Tibial nerve (tissue), 4 donors: ENCODE data around the gene ATP2B3. TPM values are rescaled to one million over a fixed set of nuclear protein-coding genes. Genes with fewer than 3 reads are reported as not detected.

Experiments
- DNase-seq, 2 donors: peaks; one replicate each; pipeline ENCODE4 v3.0.0-alpha.2; 2019; ENCODE audit warnings: low spot score in 2 of 2
- H3K27ac ChIP-seq, 4 donors: fragments of 200-600 bp; sonication (generic) in 3 of 4; one replicate each; pipeline ENCODE4 v1.5.1; 2017 to 2019; ENCODE audit warnings: mild to moderate bottlenecking in 1 of 4
- H3K27me3 ChIP-seq, 2 donors: fragments of 200-600 bp; sonication (generic) in 1 of 2; one replicate each; pipeline versions ENCODE4 v1.5.1 to v1.6.0; 2017 to 2019
- H3K36me3 ChIP-seq, 3 donors: fragments of 200-600 bp; sonication (generic); one replicate each; pipeline ENCODE4 v1.5.1; 2018 to 2019
- H3K4me1 ChIP-seq, 4 donors: fragments of 200-600 bp; sonication (generic) in 3 of 4; one replicate each; pipeline ENCODE4 v1.5.1; 2017 to 2019
- H3K4me3 ChIP-seq, 4 donors: fragments of 200-600 bp; sonication (generic) in 3 of 4; one replicate each; pipeline ENCODE4 v1.5.1; 2017 to 2019; ENCODE audit warnings: mild to moderate bottlenecking in 1 of 4, moderate library complexity in 1 of 4
- H3K9me3 ChIP-seq, 4 donors: fragments of 200-600 bp; sonication (generic) in 3 of 4; one replicate each; pipeline ENCODE4 v1.5.1; 2017 to 2019
- CTCF ChIP-seq, 5 experiments: fragments of 200-600 bp in 3 of 5; fragments of 450-650 bp in 2 of 5; sonication (generic) in 3 of 5; IDR thresholded peaks; one replicate each; pipeline ENCODE4 v1.5.1; 2016 to 2019; ENCODE audit warnings: antibody characterized with exemption in 5 of 5, mild to moderate bottlenecking in 3 of 5, moderate library complexity in 2 of 5
- EP300 ChIP-seq, 2 donors: sonication (generic); formaldehyde crosslinking; IDR thresholded peaks; one replicate each; pipeline ENCODE4 v1.6.1; 2017; ENCODE audit warnings: antibody characterized with exemption in 2 of 2, mild to moderate bottlenecking in 1 of 2
- POLR2A ChIP-seq, 2 donors: fragments of 450-650 bp; IDR thresholded peaks; one replicate each; pipeline ENCODE4 v1.6.1; 2017; ENCODE audit warnings: antibody characterized with exemption in 2 of 2, mild to moderate bottlenecking in 2 of 2, moderate library complexity in 2 of 2
- WGBS, 2 donors: methylation state at CpG; one replicate each; pipeline ENCODE4 v1.1.5; 2018; 5-methylcytosine and 5-hydroxymethylcytosine counted together
- total RNA-seq, 4 donors: library from RNA; depleted of rRNA; stranded (reverse); fragments of >200 nt; gene quantifications; one replicate each; pipeline ENCODE4 v1.1.0, GENCODE V29; 2016

Gene ATP2B3
- total RNA-seq, 4 donors from 2014 or later: not detected

- WGBS, 2 donors: 15 to 59% methylated on average over 4 to 17 of the region's 17 CpGs
- Histone ChIP-seq H3K4me1 (peaks cover 0 to 52% (median 0%) of the 10 kb centered on the region in 4 donors), H3K4me3 (peak overlapping the region; percentile 12 to 47 (median 31)), H3K27me3 (no peaks in the 10 kb centered on the region), H3K36me3 (no peaks in the 10 kb centered on the region), H3K27ac (peak overlapping the region; percentile 22 to 81 (median 64)), H3K9me3 (no peaks in the 10 kb centered on the region)
- TF ChIP-seq CTCF (IDR thresholded peaks at IDR 0.05) (no peak), POLR2A (IDR thresholded peaks at IDR 0.05) (no peak), EP300 (IDR thresholded peaks at IDR 0.05) (no peak)
- no peak for DNase-seq
Observed at GRCh38 chrX:153495362-153495751, 22.1 kb upstream of the ATP2B3 start.

GRCh38 chrX:153495903-153496589 is 21.4 kb upstream of the ATP2B3 start:
- H3K27ac ChIP-seq: peak overlapping the region in 2 of 4 donors; percentile 77 to 81
- H3K4me1 ChIP-seq: peaks cover 0 to 53% (median 0%) of the 10 kb centered on the region in 4 donors
- no peak for TF ChIP-seq EP300 (IDR thresholded peaks at IDR 0.05)
- TF ChIP-seq POLR2A (IDR thresholded peaks at IDR 0.05): no peak
- no peak for TF ChIP-seq CTCF (IDR thresholded peaks at IDR 0.05)
- whole genome bisulfite sequencing, 2 donors: 47 to 61% methylated on average over 2 to 18 of the region's 18 CpGs
- DNase-seq: no peak
- H3K36me3 ChIP-seq: no peaks in the 10 kb centered on the region
- peak overlapping the region in 1 of 4 donors; percentile 47 for H3K4me3 ChIP-seq
- H3K9me3 ChIP-seq: no peaks in the 10 kb centered on the region
- H3K27me3 ChIP-seq: no peaks in the 10 kb centered on the region

DNA sequence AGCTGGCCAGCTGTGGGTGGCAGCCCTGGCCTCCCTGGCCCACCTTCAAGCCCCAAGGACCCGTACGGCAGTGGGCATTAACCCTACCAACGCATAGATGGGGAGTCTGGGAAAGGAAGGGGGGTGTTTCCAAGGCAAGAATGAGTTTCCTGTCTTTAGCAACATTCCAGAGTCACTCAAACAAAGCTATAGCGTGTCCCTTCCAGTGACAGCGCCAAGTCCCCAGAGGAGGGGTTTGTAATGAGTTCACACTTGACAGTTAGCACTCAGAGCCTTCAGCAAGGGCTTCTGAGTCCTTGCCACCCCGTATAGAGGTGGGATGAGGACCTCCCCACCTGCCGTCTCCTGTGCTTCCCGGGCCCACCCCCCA is 20.9 kb upstream of the ATP2B3 start:
- H3K4me1 ChIP-seq: peaks cover 0 to 56% (median 0%) of the 10 kb centered on the region in 4 donors
- DNase-seq: no peak
- H3K9me3 ChIP-seq: no peaks in the 10 kb centered on the region
- H3K4me3 ChIP-seq: peak overlapping the region in 1 of 4 donors; percentile 47
- H3K27me3 ChIP-seq: no peaks in the 10 kb centered on the region
- TF ChIP-seq POLR2A (IDR thresholded peaks at IDR 0.05) (no peak), CTCF (IDR thresholded peaks at IDR 0.05) (no peak), EP300 (IDR thresholded peaks at IDR 0.05) (no peak)
- H3K27ac ChIP-seq: peak overlapping the region in 2 of 4 donors; percentile 77 to 81
- WGBS, 2 donors: 16 to 54% methylated on average over 5 to 8 of the region's 8 CpGs
- H3K36me3 ChIP-seq: no peaks in the 10 kb centered on the region

- H3K27me3 ChIP-seq: no peaks in the 10 kb centered on the region
- H3K36me3 ChIP-seq: no peaks in the 10 kb centered on the region
- TF ChIP-seq POLR2A (IDR thresholded peaks at IDR 0.05) (no peak), CTCF (IDR thresholded peaks at IDR 0.05) (no peak), EP300 (IDR thresholded peaks at IDR 0.05) (no peak)
- no peak for DNase-seq
- no peak overlapping the region for H3K4me3 ChIP-seq
- H3K4me1 ChIP-seq: peaks cover 0 to 60% (median 0%) of the 10 kb centered on the region in 4 donors
- H3K27ac ChIP-seq: no peak overlapping the region
- WGBS, 2 donors: 88 to 95% methylated on average over 6 to 7 of the region's 7 CpGs
- H3K9me3 ChIP-seq: no peaks in the 10 kb centered on the region
Observed at GRCh38 chrX:153498453-153498852, 19.0 kb upstream of the ATP2B3 start.

DNA sequence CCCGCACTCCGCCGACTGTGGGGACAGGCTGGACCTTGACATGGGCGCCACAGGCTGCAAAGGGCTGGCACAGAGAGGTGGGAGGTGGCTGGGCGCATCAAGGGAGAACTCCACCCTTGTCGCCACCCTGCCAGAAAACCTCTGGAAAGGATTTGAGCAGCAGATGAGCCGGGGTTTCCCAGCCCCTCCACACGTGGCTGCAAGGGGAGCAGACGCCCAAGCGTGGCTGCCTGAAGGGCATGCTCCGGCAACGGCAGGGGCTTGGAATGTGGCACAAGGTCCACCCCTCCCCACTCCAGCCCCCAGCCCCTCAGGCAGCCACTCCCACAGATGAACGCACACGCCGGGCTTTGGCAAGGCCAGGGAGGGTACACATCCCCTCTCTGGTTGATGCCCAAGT is 18.1 kb upstream of the ATP2B3 start:
- H3K27ac ChIP-seq: peak overlapping the region in 2 of 4 donors; percentile 24 to 70

More for the DNA sequence above, 18.1 kb upstream of the ATP2B3 start:
- Histone ChIP-seq H3K9me3 (no peaks in the 10 kb centered on the region), H3K27me3 (no peaks in the 10 kb centered on the region), H3K36me3 (no peaks in the 10 kb centered on the region), H3K4me3 (no peak overlapping the region), H3K4me1 (peaks cover 0 to 52% (median 0%) of the 10 kb centered on the region in 4 donors)
- 65% methylated on average over 15 of the region's 15 CpGs; no CpG with 5 or more reads in 1 of the 2 donors for WGBS, 2 donors
- DNase-seq: no peak
- TF ChIP-seq EP300 (IDR thresholded peaks at IDR 0.05) (no peak), CTCF (IDR thresholded peaks at IDR 0.05) (no peak), POLR2A (IDR thresholded peaks at IDR 0.05) (no peak)
